ENCODE measurements around the gene GPR37L1.

The GPR37L1 gene

GRCh38 chr1:202133989-202134388 is 11.3 kb downstream of the GPR37L1 start (continued):
- TF ChIP-seq, protein P1, sequence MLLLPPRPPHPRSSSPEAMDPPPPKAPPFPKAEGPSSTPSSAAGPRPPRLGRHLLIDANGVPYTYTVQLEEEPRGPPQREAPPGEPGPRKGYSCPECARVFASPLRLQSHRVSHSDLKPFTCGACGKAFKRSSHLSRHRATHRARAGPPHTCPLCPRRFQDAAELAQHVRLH (tag by site-specific recombination; IDR thresholded peaks at IDR 0.05) = no peak
- no peak for TF ChIP-seq ZNF394 (tag by site-specific recombination; IDR thresholded peaks at IDR 0.05; ENCODE audit: borderline replicate concordance)
- TF ChIP-seq ZNF404 (tag by site-specific recombination; IDR thresholded peaks at IDR 0.05) = no peak

GRCh38 chr1:202134645-202135172 is 12.0 kb downstream of the GPR37L1 start:
- ChIA-PET POLR2A (interaction anchor here (0.6 to 1.4 kb wide), 4 partner anchors 51 to 792 kb away, joined by 3 to 6 read pairs (median 4); partner anchors contain the start of gene KLHL12), CTCF (interaction anchor here (0.6 to 4.1 kb wide), 20 partner anchors 9 to 257 kb away, joined by 3 to 53 read pairs (median 8); partner anchors contain the start of genes ELF3, GPR37L1 and LGR6)
- TF ChIP-seq ZSCAN23 (tag by site-specific recombination; IDR thresholded peaks at IDR 0.05) = no peak
- no peak for TF ChIP-seq PRDM6 (tag by site-specific recombination; IDR thresholded peaks at IDR 0.05)
- no peak for TF ChIP-seq ZNF521 (tag by site-specific recombination; IDR thresholded peaks at IDR 0.05)
- no peak for TF ChIP-seq ZNF529 (tag by site-specific recombination; IDR thresholded peaks at IDR 0.05; ENCODE audit: insufficient replicate concordance)
- no peak for TF ChIP-seq ZNF830 (tag by site-specific recombination; IDR thresholded peaks at IDR 0.05; ENCODE audit: low read depth)
- no peak for TF ChIP-seq ZNF266 (tag by site-specific recombination; IDR thresholded peaks at IDR 0.05; ENCODE audit: low read depth)
- TF ChIP-seq, protein P2, sequence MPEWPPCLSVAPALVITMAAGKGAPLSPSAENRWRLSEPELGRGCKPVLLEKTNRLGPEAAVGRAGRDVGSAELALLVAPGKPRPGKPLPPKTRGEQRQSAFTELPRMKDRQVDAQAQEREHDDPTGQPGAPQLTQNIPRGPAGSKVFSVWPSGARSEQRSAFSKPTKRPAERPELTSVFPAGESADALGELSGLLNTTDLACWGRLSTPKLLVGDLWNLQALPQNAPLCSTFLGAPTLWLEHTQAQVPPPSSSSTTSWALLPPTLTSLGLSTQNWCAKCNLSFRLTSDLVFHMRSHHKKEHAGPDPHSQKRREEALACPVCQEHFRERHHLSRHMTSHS (tag by site-specific recombination; IDR thresholded peaks at IDR 0.05) = no peak
- no peak for TF ChIP-seq ZNF211 (tag by site-specific recombination; IDR thresholded peaks at IDR 0.05; ENCODE audit: low read depth)
- no peak for TF ChIP-seq REPIN1 (tag by site-specific recombination; IDR thresholded peaks at IDR 0.05; ENCODE audit: low read depth)
- no peak for TF ChIP-seq ZNF335 (tag by site-specific recombination; conservative IDR thresholded peaks at IDR 0.05)
- no peak for TF ChIP-seq ZNF324 (tag by site-specific recombination; IDR thresholded peaks at IDR 0.05)
- Histone ChIP-seq H3K36me3 (ENCODE audit: control insufficient read depth in 2 of 2, insufficient read depth in 1 of 2, low read length in 2 of 2) (peaks cover 16 to 54% of the 10 kb centered on the region in 2 experiments), H3K9me3 (ENCODE audit: control insufficient read depth, insufficient read depth, low read depth, low read length) (no peaks in the 10 kb centered on the region), H3K4me1 (ENCODE audit: control insufficient read depth, insufficient read depth, low read length) (no peaks in the 10 kb centered on the region), H3K27ac (ENCODE audit: extremely low read depth, low read depth, low read length) (no peak overlapping the region), H3K4me3 (ENCODE audit: low read depth, low read length) (no peak overlapping the region)

DNA sequence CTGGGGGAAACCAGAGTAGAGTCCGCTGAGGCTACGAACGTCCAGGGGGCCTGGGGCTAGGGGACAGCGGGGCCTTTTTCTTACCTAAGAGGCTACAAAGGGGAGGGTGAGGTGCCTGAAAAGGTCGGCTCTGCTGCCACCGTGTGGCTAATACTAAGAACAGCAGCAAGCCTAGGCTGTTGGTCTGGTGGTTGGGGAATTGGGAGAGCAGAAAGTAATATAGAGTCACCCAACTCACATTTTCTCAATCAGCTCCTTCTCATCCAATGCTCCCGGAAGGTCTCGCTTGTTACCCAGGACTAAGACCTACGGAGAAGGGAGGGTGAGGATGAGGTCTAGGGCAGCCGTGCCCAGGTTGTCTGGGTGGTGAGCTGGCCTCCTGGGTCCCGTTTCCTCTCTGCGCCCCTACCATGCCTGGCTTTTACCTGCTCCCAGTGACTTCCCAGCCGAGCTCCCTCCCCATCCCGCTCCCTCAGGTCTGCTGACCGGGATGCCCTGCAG is 12.6 kb downstream of the GPR37L1 start:
- CTCF ChIA-PET = interaction anchor here (0.6 to 4.1 kb wide), 30 partner anchors 8 to 604 kb away, joined by 3 to 53 read pairs (median 5); partner anchors contain the start of genes ELF3, GPR37L1 and LGR6

More for the DNA sequence above, 12.6 kb downstream of the GPR37L1 start:
- POLR2A ChIA-PET = interaction anchor here (0.6 to 1.4 kb wide), 3 partner anchors 126 to 792 kb away, joined by 3 to 6 read pairs (median 3); partner anchors contain the start of gene KLHL12
- Histone ChIP-seq H3K27ac (ENCODE audit: extremely low read depth, low read depth, low read length) (no peak overlapping the region), H3K4me1 (ENCODE audit: control insufficient read depth, insufficient read depth, low read length) (no peaks in the 10 kb centered on the region), H3K36me3 (ENCODE audit: control insufficient read depth in 2 of 2, insufficient read depth in 1 of 2, low read length in 2 of 2) (peaks cover 16 to 54% of the 10 kb centered on the region in 2 experiments), H3K4me3 (ENCODE audit: low read depth, low read length) (no peak overlapping the region), H3K9me3 (ENCODE audit: control insufficient read depth, insufficient read depth, low read depth, low read length) (no peaks in the 10 kb centered on the region)
- TF ChIP-seq GLIS1 (tag by site-specific recombination; IDR thresholded peaks at IDR 0.05) (peak; percentile 15; the same call in 1 of the 2 replicates), ZNF654 (tag by site-specific recombination; IDR thresholded peaks at IDR 0.05; ENCODE audit: low read depth) (peak; percentile 82), ZNF211 (tag by site-specific recombination; IDR thresholded peaks at IDR 0.05; ENCODE audit: low read depth) (no peak), ZNF600 (tag by site-specific recombination; IDR thresholded peaks at IDR 0.05) (peak; percentile 68; the same call in 1 of the 2 replicates), TCF7L2 (IDR thresholded peaks at IDR 0.05; ENCODE audit: borderline replicate concordance, low read depth, low read length) (no peak), ZBTB17 (tag by site-specific recombination; IDR thresholded peaks at IDR 0.05) (peak; percentile 42)
- TF ChIP-seq, protein P3, sequence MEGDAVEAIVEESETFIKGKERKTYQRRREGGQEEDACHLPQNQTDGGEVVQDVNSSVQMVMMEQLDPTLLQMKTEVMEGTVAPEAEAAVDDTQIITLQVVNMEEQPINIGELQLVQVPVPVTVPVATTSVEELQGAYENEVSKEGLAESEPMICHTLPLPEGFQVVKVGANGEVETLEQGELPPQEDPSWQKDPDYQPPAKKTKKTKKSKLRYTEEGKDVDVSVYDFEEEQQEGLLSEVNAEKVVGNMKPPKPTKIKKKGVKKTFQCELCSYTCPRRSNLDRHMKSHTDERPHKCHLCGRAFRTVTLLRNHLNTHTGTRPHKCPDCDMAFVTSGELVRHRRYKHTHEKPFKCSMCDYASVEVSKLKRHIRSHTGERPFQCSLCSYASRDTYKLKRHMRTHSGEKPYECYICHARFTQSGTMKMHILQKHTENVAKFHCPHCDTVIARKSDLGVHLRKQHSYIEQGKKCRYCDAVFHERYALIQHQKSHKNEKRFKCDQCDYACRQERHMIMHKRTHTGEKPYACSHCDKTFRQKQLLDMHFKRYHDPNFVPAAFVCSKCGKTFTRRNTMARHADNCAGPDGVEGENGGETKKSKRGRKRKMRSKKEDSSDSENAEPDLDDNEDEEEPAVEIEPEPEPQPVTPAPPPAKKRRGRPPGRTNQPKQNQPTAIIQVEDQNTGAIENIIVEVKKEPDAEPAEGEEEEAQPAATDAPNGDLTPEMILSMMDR (tag by site-specific recombination; IDR thresholded peaks at IDR 0.05) = 0 out of 2 replicates have a peak, but pooled peaks have one; percentile 39
- TF ChIP-seq, protein P4, sequence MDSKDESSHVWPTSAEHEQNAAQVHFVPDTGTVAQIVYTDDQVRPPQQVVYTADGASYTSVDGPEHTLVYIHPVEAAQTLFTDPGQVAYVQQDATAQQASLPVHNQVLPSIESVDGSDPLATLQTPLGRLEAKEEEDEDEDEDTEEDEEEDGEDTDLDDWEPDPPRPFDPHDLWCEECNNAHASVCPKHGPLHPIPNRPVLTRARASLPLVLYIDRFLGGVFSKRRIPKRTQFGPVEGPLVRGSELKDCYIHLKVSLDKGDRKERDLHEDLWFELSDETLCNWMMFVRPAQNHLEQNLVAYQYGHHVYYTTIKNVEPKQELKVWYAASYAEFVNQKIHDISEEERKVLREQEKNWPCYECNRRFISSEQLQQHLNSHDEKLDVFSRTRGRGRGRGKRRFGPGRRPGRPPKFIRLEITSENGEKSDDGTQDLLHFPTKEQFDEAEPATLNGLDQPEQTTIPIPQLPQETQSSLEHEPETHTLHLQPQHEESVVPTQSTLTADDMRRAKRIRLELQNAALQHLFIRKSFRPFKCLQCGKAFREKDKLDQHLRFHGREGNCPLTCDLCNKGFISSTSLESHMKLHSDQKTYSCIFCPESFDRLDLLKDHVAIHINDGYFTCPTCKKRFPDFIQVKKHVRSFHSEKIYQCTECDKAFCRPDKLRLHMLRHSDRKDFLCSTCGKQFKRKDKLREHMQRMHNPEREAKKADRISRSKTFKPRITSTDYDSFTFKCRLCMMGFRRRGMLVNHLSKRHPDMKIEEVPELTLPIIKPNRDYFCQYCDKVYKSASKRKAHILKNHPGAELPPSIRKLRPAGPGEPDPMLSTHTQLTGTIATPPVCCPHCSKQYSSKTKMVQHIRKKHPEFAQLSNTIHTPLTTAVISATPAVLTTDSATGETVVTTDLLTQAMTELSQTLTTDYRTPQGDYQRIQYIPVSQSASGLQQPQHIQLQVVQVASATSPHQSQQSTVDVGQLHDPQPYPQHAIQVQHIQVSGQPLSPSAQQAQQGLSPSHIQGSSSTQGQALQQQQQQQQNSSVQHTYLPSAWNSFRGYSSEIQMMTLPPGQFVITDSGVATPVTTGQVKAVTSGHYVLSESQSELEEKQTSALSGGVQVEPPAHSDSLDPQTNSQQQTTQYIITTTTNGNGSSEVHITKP (tag by site-specific recombination; IDR thresholded peaks at IDR 0.05) = 0 out of 2 replicates have a peak, but pooled peaks have one; percentile 28
